Activated CD8-positive, alpha-beta memory T cell treated with anti-CD3 and anti-CD28 coated beads, Interleukin-2, amount 50 U/mL, for 4 hours (primary cell): ENCODE measurements around the gene OR7G3.

ENCODE experiments used
- DNase-seq: peaks from one replicate; pipeline ENCODE4 v3.0.0-alpha.2; 2020

Gene OR7G3

DNA sequence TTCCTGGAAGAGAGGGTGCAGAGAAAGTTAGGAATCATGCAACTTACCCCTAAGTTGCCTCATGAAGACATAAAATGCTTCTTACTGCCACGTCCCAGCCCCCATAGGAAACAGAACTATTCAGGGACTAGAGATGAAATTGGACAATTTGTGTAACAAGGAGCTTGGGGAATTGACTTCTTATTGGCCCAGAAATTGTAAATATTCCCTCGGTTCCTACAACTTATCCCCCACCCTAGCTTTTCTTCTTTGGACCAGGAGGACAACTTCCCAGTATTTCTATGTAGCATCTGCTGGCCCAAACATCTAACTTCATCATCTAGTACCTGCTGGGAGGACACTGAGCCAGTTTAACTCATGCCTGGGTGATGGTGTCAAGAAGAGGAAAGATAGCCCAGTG is 40.0 kb downstream of the OR7G3 start, which contains the start of gene OR1M1:
OR1M1 (plus strand) TSS at position 301 of the 400 bp plus-strand sequence. CDS start 6,184 bp downstream, outside the sequence.
- DNase-seq, result no peak

DNA sequence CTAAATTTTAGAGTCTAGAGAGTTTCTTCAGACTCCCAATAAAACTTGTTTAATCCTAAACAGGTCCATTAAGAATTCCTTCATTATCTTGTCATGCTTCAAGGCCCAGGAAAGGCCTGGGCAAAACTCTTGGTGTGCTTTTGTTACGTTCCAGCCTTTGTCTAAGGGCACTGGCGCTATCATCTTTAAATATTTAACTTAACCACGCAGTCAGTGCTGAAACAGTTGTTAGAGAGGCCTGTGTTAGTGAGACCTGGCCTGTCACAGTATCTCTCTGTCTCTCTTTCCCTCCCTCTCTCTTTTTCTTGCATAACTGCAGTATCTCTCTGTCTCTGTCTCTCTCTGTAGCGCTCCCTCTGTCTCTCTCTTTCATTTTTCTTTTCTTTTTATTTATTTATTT is 48.1 kb downstream of the OR7G3 start:
- DNase-seq, result no peak

DNA sequence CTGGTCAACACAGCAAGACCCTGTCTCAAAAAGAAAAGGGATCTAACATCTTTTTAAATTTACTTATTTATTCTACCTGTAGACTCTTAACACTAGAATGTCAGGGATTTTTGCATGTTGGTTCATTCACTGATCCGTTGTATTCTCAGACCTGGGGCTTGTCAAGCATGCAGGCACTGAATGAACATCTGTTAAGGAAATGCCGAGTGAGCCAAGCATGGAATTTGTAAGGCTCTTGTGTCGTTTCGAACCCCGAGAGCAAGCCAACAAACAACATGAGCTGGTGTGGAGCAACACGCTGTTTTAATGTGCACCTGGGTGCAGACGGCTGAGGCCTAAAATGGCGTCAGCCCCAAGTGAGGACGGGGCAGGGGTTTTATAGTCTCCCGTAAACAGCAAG is 49.8 kb downstream of the OR7G3 start:
- DNase-seq, result no peak
